HK-2 (cell line): ENCODE measurements around the gene STARD13.

Experiments
- DNase-seq: peaks from one replicate; pipeline ENCODE4 v3.0.0-alpha.2; 2018; ENCODE audit not compliant: unreplicated experiment

STARD13 gene

DNA sequence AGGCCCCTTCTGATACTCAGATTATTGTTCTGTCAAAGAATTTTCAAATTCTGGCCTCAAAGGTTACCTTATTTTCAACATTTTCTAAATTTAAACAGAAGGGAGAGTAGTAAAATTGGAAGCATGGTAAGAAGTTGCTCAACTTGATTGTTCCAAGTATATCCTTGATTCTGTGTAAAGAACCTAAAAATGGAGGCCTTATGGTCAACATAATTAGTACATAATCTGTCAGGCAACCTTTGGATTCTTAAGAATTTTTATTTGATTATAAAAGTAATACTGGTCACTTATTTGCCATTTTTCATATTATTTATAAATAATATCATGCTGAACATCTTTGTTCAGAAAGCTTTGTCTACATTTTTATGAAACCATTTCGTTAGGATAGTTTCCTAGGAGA is 83.9 kb downstream of the STARD13 start:
- DNase-seq: no peak

DNA sequence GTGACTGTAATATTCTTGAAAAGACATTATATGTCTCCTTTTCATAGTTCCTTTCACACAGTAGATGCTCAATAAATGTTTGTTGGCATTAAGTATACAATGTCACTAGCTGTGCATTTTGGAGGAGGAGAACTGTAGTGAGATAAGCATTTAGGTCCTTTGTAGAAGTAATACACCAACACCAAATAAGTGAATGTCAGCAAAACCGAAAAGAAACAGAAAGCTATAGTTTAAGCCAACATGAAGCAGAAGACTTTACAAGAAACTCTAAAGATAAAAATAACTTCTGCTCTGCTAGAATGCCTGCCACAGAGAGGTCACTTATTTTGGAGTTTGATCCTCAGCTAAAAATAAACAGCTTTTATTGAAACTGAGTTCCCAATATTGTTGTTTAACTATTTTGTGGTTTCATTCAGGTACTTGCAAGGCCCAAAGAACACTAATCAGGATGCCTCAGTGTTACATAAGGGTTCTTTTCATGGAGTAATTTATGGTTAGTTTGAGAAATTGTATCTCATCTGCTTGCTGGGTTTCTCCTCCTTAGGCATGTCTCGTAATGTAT is 86.2 kb downstream of the STARD13 start:
- no peak for DNase-seq

DNA sequence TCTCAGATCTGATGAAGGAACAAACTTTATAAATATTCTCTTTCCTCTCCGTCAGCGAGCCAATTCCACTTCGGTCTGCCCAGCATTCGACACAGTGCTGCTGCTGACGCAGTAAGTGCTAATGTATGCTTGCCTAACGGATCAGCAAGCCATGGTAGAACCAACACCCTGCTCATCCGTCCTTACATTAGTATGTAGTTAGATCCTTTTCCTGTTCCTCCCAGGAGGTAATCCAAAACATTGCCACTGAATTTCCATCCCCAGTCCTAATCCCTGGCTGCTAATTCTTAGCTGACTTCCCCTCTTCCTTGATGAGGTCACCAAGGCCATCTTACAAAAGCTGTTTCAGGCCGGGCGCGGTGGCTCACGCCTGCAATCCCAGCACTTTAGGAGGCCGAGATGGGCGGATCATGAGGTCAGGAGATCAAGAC is 88.0 kb downstream of the STARD13 start:
- no peak for DNase-seq

DNA sequence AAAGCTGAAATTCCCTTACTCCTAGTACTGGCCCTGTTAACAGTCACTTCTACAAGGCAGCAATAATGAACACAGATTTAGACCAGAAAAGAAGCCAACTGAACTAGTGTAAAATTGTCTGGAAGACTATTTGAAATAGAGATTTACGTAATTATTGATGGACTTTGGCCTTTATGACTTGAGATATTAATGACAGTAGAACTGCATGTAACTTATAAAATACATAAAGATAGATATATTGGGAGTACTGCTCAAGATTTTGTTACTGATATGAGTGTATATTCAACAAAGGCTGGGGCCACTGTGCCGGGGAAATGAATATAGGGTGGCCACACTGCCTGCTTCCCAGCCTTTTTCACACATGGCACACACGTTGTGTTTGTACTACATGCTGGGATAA is 88.8 kb downstream of the STARD13 start:
- DNase-seq: no peak

DNA sequence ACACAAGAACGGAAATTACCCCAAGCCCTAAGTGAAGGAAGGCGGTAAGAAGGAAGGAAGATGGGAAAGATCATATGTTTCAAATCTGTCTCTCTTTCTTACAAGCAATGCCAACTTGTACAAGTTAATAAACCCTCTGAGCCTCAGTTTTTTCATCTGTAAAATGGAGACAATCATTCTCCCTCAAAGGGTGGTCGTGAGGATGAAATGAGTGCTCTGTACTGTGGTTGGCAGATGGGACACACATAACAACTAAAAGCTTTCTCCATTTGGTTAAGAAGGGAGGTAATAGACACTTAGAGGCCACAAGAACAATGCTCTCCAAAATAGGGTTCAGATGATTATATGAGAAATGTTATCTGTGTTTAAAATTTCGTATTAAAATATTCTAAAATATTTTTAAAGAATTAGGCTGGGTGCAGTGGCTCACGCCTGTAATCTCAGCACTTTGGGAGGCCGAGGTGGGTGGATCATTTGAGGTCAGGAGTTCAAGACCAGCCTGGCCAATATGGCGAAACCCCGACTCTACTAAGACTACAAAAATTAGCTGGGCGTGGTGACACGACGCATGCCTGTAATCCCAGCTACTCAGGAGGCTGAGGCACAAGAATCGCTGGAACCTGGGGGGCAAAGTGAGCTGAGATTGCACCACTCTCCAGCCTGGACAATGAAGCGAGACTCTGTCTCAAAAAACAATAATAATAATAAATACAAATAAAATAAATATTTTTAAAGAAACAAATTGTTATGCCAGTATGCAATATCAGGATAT is 89.7 kb downstream of the STARD13 start:
- DNase-seq: no peak

DNA sequence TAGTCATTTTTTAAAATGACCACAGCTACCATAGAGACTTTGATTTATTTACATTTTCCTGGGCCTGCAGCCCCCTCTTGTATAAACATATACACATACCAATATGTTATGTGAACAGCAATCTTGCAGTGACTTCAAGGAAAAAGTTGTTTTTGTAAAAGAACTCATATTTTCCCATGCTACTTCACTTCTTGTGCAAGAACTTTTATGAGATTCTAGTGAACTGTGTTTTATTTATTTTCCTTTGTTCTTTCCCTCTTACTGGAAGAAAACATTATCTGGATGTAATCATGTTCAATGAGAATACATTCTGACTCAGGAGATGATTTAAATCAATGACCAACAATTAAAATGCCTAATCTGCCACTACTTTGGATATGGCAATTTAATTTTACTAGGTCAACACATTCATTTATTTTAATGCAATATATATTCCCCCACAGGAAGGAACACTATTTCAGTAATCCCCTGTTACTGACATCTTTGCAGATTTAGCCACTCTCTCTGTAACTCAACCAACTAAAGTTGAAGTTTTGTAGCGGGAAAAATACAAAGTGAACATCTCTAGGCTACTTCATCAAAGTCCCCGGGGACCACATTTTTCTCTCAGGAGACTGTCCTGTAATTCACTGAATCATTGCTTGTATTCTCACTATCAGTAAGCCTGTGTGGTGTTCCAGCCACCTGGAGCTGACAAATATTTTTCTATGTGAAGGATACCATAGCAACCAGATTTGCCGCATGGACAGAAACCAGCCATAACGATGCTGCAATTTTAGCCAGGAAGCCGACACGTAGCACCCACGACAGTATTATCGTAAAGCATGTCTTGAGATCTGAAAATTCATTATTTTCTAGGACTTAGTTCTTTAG is 90.5 kb downstream of the STARD13 start:
- DNase-seq: no peak

DNA sequence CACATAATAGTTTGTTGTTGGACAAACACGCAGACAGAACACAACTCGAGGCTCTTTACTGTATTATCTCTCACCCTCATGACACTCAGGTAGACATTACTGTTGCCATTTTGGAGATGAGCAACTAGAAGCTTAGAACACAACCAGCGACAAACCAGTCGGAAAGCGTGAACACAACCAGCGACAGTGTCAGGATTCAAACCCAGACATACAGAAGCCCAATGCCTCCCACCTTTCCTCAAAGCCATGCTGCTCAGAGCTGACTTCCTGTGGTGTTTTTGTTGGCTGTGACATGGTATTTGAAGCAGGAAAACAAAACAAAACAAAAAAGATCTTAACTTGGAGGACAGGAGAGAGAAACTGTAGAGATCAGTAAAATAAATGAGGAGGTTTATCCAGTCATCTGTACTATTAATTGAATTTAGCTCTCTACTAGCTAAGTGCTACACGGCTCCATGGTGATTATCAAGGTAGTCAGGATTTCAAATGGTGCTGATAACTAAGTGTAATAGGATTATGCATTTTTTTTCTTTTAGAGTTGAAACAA is 92.1 kb downstream of the STARD13 start:
- DNase-seq: no peak

DNA sequence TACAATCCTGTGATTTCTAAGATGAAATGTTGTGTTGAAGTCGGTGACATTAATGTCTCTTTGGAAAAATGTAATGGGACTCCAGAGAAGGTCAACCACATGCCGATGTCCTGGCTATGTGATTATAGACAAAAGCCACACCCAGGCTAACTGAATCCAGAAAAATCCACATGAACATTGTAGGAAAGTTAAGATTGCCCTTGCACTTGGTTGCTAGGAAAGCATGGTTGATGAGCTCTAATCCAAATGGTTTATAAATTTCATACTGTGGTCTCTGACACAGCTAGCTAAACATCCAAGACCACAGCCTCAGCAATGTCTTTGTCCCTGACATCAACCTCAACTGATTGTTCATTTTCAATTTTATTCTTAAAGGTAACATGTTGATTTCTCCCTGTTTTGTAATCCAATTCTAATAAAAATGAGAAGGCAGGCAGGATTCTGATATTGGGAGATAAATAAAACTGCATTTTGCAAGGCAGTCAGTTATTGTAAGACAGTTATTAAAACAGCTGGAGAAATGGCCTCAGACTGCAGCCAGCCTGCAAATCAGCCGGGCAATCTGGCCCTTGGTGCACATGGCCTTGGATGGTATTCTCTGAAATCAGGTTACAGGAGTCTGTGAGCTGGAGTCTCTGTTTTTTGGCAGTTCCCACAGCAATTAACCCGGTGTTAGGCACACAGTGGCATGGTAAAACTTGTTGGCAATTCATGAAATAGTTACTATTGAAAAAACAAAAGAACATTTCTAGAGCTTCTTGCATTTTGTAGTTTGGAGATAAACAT is 93.9 kb downstream of the STARD13 start:
- no peak for DNase-seq

DNA sequence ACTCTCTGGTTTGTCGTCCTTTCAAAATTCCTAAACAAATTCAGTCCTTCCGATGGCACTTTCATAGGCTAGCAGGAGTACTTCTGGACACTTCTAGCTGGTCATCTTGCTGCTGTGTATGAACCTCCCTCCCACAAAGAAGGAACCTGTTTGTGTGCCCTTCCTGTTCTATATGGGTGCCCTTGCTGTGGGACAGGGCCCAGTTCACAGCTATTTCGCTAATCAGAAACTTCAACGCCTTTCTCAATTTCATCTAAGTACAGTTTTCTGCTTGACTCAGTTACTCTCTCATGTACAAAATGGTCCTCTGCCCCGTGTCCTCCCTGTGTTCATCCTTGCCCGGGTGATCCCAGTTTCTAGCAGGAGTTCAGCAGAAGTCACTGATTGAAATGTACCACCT is 96.1 kb downstream of the STARD13 start:
- no peak for DNase-seq

DNA sequence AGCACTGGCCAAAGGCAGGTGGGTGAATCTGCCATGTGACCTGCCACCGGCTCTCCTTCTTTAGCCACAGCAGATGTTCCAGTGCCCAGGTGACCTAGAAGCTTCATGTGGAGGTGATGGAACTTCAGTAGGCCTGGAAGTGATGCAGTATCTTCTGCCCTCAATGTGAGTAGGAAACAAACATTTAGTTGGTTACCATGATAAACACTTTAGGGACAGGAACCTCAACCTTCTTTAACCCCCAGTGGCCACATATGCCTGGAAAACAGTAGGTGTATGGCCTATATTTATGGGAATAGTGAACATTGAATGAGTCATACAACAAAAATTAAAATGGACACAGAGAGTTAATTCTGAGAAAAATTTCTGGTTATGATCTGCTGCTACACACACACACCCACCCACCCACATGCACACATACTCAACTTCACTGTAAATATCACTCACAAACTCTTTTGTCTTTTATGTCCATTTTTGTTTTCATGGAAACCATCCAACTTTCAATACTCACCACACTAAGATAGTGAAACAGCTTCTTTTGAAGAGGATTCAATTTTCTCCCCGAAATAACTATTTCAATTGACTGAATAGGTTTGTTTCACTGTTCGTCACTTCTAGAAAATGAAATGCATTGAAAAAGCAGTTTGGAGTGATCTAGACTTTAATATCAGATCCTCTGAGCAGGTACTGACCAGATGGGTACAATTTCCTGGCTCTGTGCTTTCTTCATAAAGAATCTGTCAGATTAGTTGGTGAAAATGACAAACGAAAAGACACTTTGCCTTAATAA is 97.3 kb downstream of the STARD13 start:
- no peak for DNase-seq

DNA sequence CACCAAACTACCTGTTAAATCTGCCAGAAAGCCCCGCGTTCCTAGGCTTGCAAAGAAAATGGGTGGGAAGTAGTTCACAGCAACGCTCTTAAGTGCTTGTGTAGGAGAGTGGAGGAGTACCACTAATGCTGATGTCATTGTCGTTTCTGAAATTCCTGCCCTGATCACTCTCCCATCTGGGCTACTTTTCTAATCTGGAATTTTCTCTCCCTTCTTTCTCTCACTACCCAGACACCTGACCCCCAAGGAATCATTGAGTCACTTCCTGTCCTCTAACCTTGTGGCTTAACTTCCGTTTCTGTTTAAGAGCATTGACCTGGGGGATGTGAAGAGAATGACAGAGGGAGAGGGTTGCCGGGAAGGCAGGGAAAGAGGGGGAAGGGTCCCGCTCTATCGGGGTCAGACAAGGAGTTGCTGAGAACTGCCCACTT is 98.7 kb downstream of the STARD13 start:
- DNase-seq: peak; percentile 11

DNA sequence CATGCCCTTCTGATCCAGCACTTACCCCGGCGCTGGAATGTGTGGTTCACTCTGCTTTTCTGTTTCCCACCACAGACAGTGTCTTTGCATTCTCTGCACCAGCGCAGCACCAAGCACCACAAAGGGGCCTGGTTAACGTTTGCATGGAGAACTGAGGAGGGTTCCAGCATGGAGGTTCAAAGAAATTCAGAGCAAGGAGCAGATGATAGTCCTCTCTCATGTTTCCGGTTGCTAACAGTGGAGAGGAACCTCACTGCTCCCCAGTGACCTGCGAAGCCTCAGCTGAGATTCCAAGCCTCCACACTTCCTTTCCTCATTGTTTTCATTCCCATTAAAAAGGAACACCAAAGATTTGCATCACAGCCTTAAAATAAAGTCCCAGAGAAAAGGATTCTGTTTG is 99.7 kb downstream of the STARD13 start:
- no peak for DNase-seq

DNA sequence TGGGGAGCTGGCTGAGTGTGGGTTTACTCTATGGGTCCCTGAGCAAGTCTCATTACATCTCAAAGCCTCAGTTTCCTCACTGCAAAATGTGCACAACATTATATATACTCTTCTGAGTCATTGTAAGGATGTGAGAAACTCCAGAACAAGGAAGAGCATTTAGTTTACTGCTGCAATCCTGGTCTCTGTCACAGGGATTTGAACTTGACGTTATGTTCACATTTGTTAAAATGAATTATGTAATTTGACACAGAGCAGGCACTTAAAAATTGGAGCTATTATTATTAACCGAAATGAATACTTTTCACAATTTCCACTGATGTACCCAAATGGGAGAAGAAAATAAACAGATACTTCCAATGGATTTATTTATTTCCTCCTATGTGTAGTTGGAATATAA is 101.0 kb downstream of the STARD13 start:
- no peak for DNase-seq

DNA sequence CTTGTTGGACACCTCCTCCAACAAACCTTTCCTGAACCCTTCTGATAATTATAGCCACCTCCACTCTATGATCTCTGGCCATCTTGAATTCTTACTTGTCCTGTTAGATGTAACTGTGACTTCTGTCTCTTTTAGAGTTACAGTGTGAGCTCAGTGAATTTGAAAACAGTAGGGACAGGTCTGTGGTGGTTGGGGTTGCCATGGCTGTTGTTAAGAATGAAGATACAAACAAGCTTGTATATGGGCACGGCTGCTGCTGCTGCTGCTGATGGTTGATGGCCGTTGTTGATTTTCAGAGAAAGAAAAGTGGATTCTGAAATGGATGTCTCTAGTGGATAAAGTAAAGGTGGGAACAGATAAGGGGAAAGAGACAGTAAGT is 101.5 kb downstream of the STARD13 start:
- DNase-seq: no peak

DNA sequence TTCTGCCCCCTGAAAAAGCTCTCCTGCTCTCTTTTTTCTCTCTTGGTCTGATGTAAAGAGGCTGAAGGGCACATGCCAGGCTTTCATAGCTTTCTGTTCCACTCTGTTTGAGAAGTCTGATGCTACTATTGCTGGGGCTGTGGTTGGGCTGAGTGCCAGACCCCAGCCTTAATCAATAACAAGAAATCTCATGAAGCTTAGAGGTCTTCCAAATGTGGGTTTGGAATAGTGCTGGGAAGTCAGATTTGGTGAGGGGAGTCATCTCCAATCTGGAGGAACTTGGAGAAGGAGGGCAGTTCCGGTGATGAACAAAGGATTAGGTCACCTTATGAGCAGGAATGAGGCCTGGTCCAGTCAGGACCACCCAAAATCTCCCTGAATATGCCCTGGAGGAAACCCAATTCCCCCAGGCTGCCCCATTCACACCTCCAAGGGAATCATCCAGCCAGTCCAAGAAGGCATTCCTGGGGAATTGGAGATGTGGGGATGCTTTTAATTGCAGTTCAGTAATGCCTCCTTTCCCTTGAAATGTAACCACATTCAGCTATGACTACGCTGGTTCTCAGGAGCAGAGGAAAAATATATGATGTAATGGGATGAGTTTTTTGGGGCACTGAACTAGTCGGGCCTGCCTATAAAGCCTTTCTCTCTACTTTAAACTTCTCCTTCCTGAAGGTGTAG is 102.0 kb downstream of the STARD13 start:
- DNase-seq: no peak

DNA sequence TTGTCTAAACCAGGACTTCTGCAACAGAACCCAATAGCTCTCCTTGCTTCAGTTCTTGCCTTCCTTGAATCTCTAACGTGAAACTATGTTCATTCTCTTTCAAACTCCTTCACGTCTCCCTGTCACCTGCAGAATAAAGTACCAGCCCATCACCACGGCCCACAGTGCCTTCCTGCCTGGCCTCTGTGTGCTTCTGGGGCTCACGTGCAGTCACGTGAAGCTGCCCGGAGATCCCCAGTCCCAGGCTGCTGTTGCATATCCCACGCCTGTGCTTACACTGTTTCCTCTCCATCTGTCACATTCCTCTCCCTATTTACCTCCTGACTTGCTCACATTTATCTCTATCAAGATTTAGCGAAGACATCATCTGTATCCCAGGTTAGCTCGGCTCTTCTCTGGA is 102.8 kb downstream of the STARD13 start:
- no peak for DNase-seq

DNA sequence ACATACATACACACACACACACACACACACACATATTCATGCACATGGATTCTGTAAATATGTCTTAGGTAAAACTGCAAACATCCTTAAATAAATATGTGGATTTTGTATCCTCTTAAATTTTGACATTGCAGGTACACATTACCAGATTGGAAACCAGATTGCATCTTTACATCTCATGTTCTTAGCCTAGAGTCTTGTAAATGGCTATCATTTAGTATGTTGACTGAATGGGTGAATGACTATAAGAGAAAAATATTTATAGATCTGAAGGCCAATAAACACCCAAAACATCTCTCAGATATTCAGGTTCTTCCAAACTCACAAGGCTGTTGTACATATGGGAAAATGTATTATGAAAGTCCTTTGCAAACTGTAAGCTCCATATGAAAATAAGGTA is 104.3 kb downstream of the STARD13 start:
- DNase-seq: no peak

DNA sequence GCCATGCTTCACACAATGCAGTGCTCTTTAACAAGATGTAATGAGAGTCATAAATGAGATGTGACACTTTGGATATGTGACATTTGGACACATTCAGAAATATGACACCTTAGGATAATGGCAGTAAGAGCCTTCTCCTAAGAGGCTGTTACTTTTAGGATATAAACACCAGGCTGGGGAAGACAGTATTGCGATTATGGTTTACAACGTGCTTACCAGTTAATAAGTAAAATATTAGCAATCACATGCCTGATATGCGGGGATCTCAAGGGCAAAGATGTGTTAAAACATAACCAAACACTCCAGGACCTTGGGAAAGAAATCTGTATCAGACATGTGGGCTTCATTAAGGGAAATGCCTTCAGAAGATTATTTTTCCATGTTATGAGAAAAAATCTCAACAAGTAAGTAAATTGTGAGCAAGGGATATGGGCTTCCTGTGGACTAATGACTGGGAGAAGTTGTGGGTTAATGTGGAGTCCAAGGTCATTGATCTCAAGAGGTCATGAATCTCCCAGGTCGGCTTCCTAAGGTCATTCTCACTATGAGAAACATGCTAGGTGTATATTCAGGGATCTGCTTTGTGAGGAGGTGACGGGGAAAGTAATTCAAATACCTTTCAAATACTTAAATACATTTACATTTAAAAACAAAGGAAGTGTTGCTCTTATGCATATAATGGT is 105.3 kb downstream of the STARD13 start:
- DNase-seq: no peak

DNA sequence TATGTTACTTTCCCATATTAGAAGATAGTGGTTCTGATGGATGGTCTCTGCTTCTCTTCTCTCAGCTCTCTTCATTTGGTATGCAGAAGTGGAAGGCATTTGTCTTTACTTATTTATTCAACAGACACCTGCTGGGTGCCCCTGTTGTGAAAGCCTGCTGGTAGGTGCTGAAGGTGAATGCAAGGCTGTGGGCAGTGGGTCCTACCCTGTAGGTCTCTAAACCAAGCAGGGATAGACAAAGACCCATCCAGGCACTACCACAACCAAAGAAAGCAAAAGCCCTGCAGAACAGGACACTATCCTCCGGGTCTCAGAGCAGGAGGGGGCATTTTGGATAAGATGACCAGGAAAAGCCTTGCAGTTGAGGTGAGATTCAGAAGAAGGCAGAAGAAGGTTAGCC is 106.1 kb downstream of the STARD13 start:
- no peak for DNase-seq
